Activated CD8-positive, alpha-beta memory T cell treated with anti-CD3 and anti-CD28 coated beads for 36 hours (primary cell): ENCODE measurements around the gene FADS2. TPM values are rescaled to one million over a fixed set of nuclear protein-coding genes. Genes with fewer than 3 reads are reported as not detected.

ENCODE experiments used
- CTCF ChIA-PET: fragments of 350-600 bp; sonication (Branson Sonifier 250); formaldehyde crosslinking; loops from one replicate; lab custom pipeline; 2021; ENCODE audit warnings: antibody characterized with exemption; lab: Charles Lee
- POLR2A ChIA-PET: fragments of 350-600 bp; sonication (Branson Sonifier 250); formaldehyde crosslinking; loops from one replicate; lab custom pipeline; 2021; ENCODE audit warnings: antibody characterized with exemption; lab: Charles Lee
- total RNA-seq, 2 experiments: library from RNA; stranded (reverse); gene quantifications; one replicate each; pipeline ENCODE4 v1.2.3, GENCODE V29; 2021

FADS2 gene
- total RNA-seq, 2 experiments from 2014 or later: 45.6 to 46.1 TPM

DNA sequence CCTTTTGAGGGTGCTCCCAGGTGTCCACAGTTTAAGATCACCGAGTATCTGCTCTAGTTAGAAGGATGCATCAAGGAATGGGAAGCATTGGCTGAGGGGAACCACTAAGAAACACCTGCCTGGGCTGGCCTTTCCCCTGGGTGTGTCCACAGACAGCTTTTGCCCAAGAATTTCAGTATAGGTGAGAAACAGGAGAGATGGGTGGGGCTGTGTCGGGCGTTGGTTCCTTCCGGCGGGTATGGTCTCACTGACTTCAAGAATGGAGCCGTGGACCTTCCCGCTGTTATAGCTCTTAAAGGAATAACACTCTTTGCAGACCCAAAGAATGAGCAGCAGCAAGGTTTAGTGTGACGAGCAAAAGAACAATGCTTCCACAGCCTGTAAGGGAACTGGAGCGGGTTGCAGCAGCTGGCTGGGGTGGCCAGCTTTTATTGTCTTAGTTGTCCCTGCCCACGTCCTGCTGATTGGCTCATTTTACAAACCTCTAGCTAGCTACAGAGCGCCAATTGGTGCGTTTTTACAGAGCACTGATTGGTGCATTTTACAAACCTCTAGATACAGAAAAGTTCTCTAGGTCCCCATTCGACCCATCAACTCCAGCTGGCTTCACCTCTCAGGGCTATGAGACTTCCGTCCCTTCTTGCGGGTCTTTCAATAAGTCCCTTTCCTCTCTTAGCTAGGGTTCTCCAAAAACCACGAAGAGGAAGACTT is 13.7 kb upstream of the FADS2 start:
- CTCF ChIA-PET: interaction anchor here (1.1 to 3.0 kb wide), 6 partner anchors 13 to 267 kb away, joined by 3 to 23 read pairs (median 4); partner anchors contain the start of genes FEN1 and TMEM258
- POLR2A ChIA-PET: interaction anchor here (0.6 to 1.9 kb wide), 5 partner anchors 9 to 22 kb away, joined by 3 to 6 read pairs (median 5); partner anchors contain the start of genes FADS2, FEN1 and TMEM258

DNA sequence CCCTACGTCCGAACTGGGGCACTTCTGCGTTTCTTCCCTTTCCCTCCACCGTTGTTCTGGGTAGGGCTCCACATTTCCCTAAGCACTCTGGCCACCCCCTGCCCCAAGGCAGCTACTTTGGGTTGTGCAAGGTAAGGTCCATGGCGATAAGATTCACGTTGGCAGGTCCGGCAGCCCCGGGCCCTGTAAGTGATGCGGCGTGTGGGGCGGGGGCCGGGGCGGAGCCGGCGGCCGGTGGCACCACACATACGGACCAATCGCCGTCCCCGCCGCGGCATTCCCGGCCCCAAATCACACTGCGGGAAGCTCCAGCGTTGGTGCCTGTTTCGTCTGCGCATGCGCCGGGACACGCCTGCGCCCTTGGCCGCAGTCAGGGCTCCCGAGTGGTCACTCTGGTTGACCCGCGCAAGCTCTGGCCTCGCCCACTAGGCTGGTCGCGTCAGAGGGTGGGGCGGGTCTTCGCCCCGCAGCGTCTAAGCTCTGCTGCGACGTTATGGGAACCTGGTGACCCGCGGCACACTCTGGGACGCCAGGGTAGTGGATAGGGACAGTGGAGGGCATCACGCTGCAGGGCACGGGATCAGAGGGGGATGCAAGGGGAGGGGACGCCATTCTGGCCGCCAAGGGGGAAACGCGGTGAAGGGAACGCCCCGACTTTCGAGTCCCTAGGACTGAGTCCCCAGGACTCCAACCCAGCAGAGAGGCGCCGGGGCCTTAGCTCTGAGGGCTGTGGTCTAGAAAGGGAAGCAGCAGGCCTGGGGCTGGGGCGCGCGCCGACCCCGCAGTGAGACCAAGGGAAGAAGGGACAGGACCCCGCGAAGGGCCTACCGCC is 12.9 kb upstream of the FADS2 start:
- ChIA-PET POLR2A (interaction anchor here (1.4 to 1.9 kb wide), 4 partner anchors 10 to 22 kb away, joined by 3 to 6 read pairs (median 5); partner anchors contain the start of genes FADS2, FEN1 and TMEM258), CTCF (interaction anchor here (0.7 to 3.0 kb wide), 9 partner anchors 13 to 266 kb away, joined by 3 to 23 read pairs (median 3); partner anchors contain the start of genes FEN1 and TMEM258)

DNA sequence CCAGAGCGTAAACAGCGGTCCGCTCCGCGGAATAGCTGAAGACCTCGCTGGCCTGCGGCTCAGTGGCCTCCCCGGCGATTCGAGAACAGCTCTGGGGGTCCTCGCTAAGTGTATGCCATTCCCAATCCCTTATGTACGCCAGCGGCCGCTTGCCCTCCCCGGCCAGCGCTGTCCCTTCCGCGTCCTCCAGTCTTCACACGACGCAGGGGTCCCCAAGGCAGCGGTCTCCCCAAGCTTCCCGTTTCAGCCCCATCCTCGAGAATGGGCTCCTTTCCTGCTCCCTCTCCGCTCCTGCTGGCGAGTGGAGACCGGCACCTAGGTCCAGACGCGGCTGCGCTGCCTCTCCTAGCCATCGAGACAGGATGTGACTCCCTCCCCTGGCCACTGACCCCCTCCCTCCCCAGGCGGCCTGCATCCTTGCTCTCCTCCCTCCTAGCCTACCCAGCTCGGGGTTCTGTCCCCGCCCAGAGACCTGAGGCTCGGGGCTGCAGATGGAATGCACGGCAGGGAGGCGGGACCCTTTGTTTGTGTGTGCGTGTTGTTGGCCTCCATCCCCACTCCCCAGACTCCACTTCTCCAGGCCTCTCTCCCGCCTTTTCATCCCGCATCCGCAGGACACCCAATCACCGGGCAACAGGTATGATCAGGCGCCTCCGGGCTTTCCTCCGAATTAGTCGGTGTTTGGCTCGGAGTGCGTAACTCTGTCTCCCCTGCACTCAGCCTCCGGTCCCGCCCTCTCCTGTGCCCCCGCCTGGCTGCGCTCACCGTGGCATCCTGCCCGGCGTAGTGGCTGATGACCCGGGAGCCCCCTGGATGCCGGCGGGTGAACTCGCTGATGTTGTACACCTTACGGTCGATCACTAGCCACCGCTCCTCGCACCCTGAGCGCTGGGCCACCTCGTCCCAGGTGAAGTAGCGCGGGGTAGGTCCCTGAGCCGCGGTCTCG is 12.0 kb upstream of the FADS2 start:
- CTCF ChIA-PET: interaction anchor here (0.7 to 3.0 kb wide), 9 partner anchors 13 to 265 kb away, joined by 3 to 23 read pairs (median 3); partner anchors contain the start of genes FEN1 and TMEM258
- POLR2A ChIA-PET: interaction anchor here (1.6 to 1.9 kb wide), 3 partner anchors 10 to 23 kb away, joined by 5 to 6 read pairs (median 5); partner anchors contain the start of genes FADS2, FEN1 and TMEM258

DNA sequence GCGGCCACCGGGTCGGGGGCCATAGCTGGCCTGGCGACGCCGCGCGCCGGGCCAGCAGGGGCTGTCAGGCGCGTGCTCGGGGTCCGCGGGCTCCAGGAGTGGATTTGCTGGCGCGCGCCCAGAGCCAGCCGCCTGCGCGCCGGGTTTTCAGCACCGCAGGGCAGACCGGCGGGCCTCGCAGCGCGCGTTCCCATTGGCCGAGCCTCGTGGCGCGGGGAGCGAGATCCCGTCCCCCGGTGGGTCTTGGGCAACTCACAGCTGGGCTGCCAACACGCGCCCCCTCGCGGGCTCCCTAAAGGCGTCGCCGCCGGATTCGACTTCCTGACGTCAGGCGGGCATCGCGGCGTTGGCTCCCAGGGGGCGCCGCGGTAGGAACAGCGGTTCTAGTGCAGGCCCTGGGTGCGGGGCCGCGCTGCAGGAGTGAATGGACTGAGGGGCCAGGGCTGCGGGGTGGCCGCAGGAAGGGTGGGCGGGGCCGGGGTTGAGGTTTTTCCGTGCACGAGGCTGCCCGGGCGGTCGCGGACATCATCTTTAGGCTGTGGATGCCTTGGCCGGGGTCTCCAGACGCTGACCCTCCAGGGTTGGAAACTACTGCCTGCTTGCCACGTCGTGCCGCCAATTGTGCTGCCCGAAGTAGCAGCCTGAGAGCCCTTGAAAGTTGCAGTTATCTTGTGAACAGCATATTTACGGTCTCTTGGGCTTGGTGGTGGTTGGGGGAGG is 11.2 kb upstream of the FADS2 start, which contains the start of gene FADS1:
Gene FADS1 (minus strand): TSS at position 268 of the 720 bp plus-strand sequence. CDS start 74 bp downstream, at position 194.
- CTCF ChIA-PET: interaction anchor here (1.2 to 2.3 kb wide), 4 partner anchors 18 to 265 kb away, joined by 3 to 9 read pairs (median 3); no protein-coding TSS in a partner anchor
- POLR2A ChIA-PET: no interaction called here

DNA sequence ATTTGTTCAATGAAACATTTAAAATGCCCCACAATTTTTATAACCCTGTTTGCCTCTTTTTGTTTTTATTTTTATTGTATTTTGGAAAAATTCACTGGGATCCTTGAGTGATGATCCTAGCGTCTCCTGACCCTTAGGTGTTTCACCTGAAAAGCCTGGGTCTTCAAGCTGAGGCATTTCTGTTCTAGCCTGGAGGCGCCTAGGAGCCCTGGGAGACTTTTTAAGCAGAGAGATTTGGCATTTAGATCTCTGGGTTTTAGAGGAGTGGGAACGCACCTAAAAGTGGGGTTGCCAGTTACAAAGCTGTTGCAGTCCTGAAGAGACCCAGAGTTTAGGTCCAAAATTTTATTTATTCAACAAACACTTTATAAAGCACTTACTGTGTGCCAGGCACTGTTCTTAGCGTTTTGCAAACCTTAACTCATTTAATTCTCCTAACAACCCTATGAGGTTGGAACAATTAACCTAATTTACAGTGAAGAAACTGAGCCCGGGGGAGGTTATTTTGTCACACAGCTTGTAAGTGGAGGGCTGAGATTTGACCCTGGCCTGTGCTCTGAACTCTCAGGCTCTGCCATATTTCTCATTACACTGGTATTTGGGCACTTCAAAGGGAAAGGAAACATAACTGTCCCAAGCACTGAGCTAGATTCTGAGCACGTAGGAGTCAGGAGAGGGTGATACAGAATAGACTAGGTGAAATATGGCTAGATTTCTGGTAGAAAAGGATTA is 10.5 kb upstream of the FADS2 start:
- POLR2A ChIA-PET: interaction anchor here (0.7 kb wide), 1 partner anchor 11 kb away, joined by 4 read pairs; no protein-coding TSS in a partner anchor
- CTCF ChIA-PET: interaction anchor here (0.8 to 1.2 kb wide), 2 partner anchors 19 to 85 kb away, joined by 3 read pairs; no protein-coding TSS in a partner anchor

DNA sequence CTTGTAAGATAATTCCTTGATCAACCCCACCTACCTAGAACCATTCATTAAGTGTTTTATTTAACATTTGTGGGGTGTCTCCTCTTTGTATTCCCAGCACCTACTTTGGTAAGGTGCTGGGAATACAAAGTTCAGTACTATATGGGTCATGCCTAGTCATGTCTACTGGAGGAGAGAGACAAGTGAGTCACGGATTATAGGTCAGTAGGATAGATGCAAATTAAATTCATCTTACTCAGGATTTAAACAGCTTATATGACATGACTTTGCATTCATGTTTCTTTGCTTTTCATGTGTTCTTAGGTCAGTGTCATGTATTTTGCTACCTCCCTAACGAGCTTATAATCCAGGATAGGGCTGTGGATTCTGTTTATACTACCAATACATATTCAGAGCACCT is 7.9 kb upstream of the FADS2 start:
- CTCF ChIA-PET: no interaction called here
- POLR2A ChIA-PET: interaction anchor here (0.6 kb wide), 1 partner anchor 9 kb away, joined by 3 read pairs; no protein-coding TSS in a partner anchor

DNA sequence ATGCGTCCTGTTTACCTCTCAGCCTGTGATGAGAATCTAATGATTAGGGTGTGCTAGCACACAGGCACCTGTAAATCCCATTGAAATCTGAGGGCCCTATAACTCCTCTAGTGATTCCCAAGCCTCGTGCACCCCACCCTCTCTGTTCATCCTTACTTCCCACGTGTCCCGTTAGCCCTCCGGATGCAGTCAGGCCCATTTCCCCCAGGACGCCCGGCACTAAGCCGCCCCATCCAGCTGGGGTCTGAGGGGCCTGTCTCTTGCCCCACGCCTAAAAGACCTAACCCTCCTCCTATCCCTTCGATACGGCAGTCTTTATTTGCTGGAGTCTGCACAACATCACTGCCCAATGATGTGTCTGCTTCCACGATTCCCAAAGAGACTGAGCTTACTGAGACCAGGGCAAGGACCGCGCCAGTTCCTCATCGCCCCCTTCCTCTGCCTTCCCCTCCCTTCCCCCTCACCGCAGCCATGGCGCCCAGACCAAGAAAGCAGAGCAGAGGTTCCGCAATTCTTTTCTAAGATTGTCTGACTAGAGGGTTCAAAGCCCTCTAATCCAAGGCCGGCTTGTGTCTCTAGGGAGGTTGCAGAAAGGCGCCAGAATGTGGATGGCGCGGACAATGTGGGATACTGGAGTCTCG is 1.1 kb upstream of the FADS2 start:
- ChIA-PET POLR2A (no interaction called here), CTCF (no interaction called here)

DNA sequence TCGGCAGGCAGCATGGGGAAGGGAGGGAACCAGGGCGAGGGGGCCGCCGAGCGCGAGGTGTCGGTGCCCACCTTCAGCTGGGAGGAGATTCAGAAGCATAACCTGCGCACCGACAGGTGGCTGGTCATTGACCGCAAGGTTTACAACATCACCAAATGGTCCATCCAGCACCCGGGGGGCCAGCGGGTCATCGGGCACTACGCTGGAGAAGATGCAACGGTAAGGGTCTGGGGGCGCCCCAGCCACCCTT is 204 bp downstream of the FADS2 start:
- ChIA-PET POLR2A (interaction anchor here (0.6 to 1.6 kb wide), 4 partner anchors 8 to 63 kb away, joined by 3 to 5 read pairs (median 4); partner anchors contain the start of gene FADS3), CTCF (interaction anchor here (1.5 to 2.1 kb wide), 2 partner anchors 31 to 284 kb away, joined by 4 to 9 read pairs; no protein-coding TSS in a partner anchor)

DNA sequence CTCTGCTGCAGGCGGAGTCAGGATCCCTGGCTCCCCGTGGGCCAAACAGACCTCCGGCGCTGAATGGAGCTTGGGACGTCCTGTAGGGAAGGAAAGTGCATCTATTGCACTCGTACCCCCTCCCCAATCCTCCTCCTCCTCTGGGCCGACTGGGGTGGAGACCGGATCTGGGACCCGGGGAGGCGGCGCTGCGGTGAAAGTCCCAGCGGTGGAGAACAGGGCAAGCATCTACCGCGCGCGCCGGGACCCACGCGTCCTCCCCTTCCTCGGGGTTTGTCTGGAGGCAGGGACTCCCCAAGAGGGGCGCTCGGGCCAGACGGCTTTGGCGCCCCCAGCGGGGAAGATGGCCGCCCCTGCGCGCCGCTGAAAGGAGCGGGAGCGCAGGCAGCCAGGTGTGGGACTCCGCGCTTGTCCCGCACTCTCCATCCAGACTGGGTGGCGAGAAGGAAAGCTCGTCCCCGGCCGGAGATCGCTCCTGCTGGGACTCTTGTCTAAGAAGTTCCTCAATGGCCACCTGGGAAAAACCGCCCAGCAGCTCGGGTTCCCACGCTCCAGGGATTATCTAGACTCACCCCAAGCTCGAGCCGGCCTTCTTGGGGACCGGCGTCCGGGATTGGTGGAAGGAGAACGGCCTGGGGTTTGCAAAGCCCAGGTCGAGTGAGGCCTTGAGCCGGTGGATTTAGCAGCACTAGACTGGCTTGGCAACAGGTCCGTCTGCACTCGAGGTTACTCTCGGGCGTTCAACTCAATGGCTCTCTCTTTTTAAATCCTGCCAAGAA is 718 bp downstream of the FADS2 start:
- ChIA-PET POLR2A (interaction anchor here (0.5 to 1.6 kb wide), 5 partner anchors 9 to 274 kb away, joined by 3 to 5 read pairs (median 4); partner anchors contain the start of gene FADS3), CTCF (interaction anchor here (1.1 to 2.1 kb wide), 3 partner anchors 14 to 284 kb away, joined by 3 to 9 read pairs (median 4); no protein-coding TSS in a partner anchor)

DNA sequence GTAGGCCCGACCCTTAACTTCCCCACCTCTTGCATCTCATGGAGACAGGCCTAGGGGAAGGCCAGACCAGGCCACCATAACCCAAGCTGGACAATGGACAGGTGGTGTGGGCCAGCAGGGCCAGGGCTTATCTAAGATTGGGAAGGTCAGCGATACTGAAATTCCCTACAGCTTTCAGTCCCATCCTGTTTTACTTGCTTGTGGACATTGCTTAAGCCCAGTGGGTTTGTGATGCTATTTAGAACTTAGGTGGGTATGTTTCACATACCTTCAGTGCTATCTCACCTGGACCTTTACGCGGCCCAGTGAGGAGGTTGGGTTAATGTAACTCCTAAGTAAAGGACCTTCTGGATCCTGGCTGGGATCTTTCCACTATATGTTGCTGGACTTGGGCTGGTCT is 1.7 kb downstream of the FADS2 start:
- POLR2A ChIA-PET: no interaction called here
- CTCF ChIA-PET: interaction anchor here (1.1 kb wide), 1 partner anchor 15 kb away, joined by 3 read pairs; no protein-coding TSS in a partner anchor

DNA sequence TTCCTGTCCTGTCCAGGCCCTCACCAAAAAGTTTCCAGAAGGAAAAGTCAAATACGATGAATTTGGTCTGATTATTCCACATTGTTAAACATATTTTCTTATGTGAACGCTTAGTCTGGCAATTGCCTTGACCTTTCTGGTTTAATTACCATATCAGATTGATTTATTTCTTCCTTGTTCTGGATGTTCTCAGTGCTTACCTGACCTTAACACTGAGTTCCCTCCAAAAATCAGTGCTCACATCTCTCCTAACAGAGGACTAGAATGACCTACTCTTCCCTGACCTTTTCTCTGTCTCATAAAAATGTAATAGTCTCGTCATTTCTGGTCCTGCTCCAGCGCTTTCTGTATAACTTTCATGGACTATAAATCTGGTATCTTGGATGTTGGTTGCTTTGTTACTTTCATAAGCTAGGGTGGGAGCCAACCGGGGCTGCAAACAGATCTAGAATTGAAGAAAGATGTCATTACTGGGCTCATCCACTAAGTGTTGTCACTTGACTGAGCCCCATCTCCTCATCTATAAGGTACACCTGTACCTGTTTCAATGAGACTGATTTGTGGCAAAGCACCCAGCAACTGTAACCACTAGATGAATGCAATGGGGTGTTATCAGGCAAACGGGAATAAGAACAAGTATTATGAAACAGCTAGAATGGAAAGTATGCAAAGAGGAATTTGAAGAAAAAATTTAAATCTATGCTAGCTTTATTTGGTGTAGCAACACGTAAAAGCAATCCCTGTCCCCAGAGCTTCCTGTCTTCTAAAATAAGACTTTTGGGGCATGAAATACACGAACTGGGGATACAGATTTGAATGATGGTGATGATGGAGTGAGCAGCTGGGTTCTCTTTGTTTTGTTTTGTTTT is 2.4 kb downstream of the FADS2 start:
- CTCF ChIA-PET: no interaction called here
- POLR2A ChIA-PET: no interaction called here

DNA sequence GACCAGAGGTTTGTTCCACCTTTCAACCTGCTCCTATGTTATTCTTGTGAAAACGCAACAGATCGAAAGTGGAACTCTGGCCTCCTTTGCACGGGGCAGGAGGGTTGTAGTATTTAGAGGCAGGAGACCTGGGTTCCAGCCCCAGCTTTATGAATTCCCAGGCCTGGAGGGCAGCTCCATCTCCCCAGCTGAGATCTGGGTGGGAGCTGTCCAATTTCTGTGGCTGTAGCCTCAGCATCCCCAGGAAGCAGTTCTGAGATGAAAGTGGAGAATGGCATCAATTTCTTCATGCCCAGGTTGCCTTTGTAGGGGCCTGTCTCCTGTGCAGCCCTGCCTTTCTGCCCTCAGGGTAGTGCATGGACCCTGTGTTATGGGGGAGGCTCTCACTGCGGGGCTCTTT is 4.1 kb downstream of the FADS2 start:
- POLR2A ChIA-PET: no interaction called here
- CTCF ChIA-PET: no interaction called here

DNA sequence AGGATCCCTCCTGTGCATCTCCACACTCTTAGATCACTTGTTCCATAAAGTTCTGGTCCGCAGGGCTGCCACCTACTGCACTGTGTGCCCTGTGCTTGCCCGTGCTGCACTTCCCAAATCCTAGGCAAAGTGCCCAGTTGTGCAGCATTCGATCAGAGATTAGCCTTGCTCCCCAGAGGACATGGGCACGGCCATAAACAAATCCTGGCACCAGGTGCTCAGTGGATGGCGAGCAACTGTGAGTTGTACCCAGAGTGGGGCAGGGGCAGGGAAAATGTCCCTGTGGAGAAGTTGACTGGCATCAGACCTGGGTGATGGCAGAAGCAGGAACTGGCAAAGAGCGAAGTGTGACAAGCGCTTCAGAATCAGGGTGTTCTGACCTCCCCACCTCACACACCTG is 4.7 kb downstream of the FADS2 start:
- POLR2A ChIA-PET: no interaction called here
- CTCF ChIA-PET: no interaction called here

DNA sequence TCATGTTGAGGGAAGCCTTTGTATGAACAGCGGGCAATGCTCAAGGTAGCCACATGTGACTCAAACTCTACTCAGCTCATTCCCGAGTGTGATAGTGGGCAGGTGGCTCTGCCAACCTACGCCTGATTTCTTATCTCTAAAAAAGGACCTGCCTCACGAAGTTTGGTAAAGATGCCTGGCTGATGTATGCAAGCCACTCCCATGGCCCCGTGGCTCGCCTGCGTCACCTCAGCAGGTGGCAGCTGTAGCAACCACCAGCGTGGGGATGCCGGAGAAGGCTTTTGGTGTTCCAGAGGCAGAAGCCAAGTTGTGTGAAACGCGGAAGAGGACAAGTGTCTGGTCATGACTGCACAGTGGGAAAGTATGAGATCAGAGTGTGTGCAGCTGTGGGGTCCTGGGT is 5.4 kb downstream of the FADS2 start:
- CTCF ChIA-PET: interaction anchor here (1.1 kb wide), 1 partner anchor 36 kb away, joined by 4 read pairs; no protein-coding TSS in a partner anchor
- POLR2A ChIA-PET: no interaction called here

DNA sequence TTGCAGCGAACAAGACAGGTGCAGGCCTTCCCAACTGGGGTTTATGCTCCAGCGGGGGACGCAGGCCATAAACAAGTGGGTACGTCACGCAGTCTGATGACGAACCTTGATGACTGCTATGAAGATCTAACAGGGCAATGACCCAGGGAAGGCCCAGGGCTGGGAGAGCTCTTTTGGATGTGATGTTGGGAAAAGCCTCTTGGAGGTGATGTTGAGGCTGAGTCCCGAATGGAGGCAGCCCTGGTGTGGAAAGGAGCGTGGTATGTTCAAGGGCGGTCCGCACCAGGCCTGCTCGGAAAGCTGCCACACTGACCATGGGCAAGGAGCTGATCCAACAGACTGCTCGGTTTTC is 5.8 kb downstream of the FADS2 start:
- ChIA-PET CTCF (interaction anchor here (1.1 to 1.4 kb wide), 2 partner anchors 36 to 248 kb away, joined by 4 read pairs; no protein-coding TSS in a partner anchor), POLR2A (no interaction called here)
